RWPE1 (cell line): ENCODE measurements around the gene IDI1.

Experiments used
- CTCF ChIA-PET: fragments of 350-600 bp; sonication (Branson Sonifier 250); formaldehyde crosslinking; extraction: SDS; loops from one replicate; lab custom pipeline; 2021; lab: Yijun Ruan, JAX
- POLR2A ChIA-PET: fragments of 400-600 bp; formaldehyde crosslinking; extraction: SDS; loops from one replicate; lab custom pipeline; 2020; ENCODE audit warnings: antibody characterized with exemption; ENCODE audit not compliant: low non-redundant PET; lab: Yijun Ruan, JAX
- DNase-seq: peaks from one replicate; pipeline ENCODE4 v3.0.0; 2012; ENCODE audit warnings: low spot score
- H3K27ac ChIP-seq: fragments of 450-650 bp; 2 replicates; pipeline ENCODE4 v1.5.1; 2017
- TF ChIP-seq, protein P1 (sequence below): fragments of 450-650 bp; conservative IDR thresholded peaks from 2 replicates; pipeline ENCODE4 v1.5.1; 2017; ENCODE audit warnings: low read depth, mild to moderate bottlenecking

The IDI1 gene

DNA sequence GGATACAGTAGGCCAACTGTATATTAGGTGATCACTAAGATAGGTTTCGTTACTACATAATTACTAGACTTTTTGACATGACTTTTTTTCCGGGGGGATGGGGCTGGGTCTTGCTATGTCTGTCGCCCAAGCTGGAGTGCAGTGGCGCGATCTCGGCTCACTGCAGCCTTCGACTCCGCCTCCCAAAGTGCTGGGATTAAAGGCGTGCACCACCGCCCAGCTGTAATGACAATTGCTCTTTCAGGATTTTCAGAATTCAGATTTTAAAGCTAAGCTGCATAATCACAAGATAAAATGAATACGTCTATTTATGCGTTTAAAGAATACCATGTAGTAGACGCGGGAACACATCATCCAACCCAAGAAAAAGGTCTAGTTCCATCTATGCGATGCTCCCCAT is 982 bp downstream of the IDI1 start:
- peak overlapping the region; percentile 97 for H3K27ac ChIP-seq
- POLR2A ChIA-PET = interaction anchor here (0.6 kb wide), 1 partner anchor 168 kb away, joined by 5 read pairs; no protein-coding TSS in a partner anchor
- TF ChIP-seq, protein P1, sequence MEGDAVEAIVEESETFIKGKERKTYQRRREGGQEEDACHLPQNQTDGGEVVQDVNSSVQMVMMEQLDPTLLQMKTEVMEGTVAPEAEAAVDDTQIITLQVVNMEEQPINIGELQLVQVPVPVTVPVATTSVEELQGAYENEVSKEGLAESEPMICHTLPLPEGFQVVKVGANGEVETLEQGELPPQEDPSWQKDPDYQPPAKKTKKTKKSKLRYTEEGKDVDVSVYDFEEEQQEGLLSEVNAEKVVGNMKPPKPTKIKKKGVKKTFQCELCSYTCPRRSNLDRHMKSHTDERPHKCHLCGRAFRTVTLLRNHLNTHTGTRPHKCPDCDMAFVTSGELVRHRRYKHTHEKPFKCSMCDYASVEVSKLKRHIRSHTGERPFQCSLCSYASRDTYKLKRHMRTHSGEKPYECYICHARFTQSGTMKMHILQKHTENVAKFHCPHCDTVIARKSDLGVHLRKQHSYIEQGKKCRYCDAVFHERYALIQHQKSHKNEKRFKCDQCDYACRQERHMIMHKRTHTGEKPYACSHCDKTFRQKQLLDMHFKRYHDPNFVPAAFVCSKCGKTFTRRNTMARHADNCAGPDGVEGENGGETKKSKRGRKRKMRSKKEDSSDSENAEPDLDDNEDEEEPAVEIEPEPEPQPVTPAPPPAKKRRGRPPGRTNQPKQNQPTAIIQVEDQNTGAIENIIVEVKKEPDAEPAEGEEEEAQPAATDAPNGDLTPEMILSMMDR = no peak
- no peak for DNase-seq
- CTCF ChIA-PET = no interaction called here

DNA sequence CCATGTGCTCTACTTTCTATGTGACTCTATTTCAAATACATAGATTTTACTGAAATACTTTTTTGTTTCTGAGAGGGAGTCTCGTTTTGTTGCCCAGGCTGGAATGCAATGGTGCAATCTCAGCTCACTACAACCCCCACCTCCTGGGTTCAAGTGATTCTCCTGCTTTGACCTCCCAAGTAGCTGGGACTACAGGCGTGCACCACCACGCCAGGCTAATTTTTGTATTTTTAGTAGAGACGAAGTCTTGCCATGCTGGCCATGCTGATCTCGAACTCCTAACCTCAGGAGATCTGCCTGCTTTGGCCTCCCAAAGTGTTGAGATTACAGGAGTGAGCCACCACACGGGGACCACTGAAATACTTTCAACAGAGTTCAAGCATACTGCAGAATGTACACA is 3.5 kb downstream of the IDI1 start:
- peak overlapping the region; percentile 51 for H3K27ac ChIP-seq
- CTCF ChIA-PET = no interaction called here
- DNase-seq = no peak
- TF ChIP-seq, protein P1 = no peak
- POLR2A ChIA-PET = no interaction called here

DNA sequence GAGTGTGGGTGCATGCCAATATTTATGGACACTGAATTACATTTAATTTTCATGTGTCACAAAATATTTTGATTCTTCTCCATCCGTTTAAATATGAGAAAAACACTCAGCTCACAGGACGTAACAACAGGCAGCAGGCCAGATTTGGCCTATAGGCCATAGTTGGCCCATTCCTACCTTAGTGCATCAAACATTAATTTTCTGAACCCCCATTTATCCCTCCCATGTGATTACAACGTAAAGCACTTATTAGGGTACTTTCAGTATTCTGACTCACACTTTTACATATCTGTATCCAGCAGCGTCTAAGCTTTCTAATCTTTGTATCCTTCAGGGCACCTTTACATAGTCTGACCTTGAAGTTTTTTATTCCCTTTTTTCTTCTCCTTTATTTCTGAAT is 4.0 kb downstream of the IDI1 start:
- no peak for DNase-seq
- ChIA-PET POLR2A (no interaction called here), CTCF (no interaction called here)
- no peak overlapping the region for H3K27ac ChIP-seq
- TF ChIP-seq, protein P1 = no peak

DNA sequence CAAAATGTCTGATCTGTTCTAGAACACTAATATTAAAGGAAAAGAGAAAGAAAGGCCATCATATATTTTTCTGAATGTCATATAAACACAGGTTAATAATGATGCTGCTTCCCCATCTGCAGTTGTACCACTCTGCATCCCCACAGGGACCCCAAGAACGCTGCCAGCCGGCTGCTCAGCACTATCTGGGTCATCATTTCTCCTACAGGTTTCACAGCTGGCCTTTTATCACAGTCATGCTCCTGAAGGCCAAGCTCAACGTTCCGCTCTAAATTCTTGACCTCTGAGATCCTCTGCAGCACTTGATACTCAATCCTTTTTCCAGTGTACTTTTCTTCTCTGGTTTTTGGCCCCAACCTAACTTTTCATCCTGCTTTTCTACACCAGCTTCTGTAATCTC is 4.8 kb downstream of the IDI1 start:
- CTCF ChIA-PET = no interaction called here

DNA sequence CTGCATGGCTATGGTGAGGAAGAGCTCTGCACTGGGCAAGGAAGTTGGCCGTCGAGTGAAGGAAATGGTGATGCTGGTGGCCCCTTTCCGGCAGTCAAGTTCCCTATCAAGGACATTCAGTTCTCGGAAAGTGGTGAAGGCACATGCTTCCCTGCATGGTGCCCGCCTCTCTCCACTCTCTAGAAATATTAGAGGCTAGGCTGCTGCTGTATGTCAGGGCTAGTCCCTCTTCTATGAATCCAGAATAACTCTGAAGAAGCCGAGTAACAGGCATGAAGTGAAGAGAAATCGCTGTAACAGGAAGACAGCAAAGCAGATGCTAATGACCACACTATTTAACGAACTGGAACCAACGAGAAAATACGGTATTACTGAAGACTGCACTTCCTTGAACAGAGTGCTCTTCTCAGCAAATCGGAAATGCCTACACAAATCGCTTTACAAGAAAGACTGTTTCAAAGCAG is 5.4 kb downstream of the IDI1 start:
- POLR2A ChIA-PET = no interaction called here
- DNase-seq = no peak
- H3K27ac ChIP-seq = peak overlapping the region; percentile 32; the same call in 1 of the 2 replicates
- CTCF ChIA-PET = no interaction called here
- TF ChIP-seq, protein P1 = no peak

More for the DNA sequence above, 4.8 kb downstream of the IDI1 start:
- DNase-seq = no peak
- H3K27ac ChIP-seq = 0 out of 2 replicates have a peak overlapping the region, but pooled peaks have one; percentile 39
- POLR2A ChIA-PET = no interaction called here
- TF ChIP-seq, protein P1 = no peak

DNA sequence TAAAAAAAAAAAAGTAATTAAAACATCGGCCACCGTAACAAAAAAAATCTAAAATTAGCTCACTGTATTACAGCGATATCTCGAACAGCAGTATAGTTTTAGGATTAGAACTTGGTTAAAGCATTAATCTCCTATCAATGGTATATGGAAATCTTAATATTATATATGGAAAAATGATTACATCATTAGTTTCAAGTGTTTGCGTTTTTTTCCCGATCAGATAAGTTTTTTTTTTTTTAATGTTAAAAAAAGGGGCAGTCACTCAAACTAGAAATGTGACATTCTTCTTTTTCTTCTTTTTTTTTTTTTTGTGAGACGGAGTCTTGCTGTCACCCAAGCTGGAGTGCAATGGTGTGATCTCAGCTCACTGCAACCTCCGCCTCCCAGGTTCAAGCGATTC is 7.4 kb downstream of the IDI1 start:
- ChIA-PET CTCF (no interaction called here), POLR2A (no interaction called here)
- no peak overlapping the region for H3K27ac ChIP-seq

More for the DNA sequence above, 7.4 kb downstream of the IDI1 start:
- no peak for DNase-seq
- TF ChIP-seq, protein P1 = no peak
